Suprapubic skin (tissue), 4 donors: ENCODE results near the gene CLECL1.

Experiments
- CTCF ChIP-seq, 2 donors: fragments of 200-600 bp in 1 of 2; fragments of 450-650 bp in 1 of 2; sonication (generic) in 1 of 2; IDR thresholded peaks; one replicate each; pipeline ENCODE4 v1.5.1; 2016 to 2019; ENCODE audit warnings: antibody characterized with exemption in 2 of 2, mild to moderate bottlenecking in 1 of 2, moderate library complexity in 1 of 2
- POLR2A ChIP-seq, 2 donors: fragments of 450-650 bp; IDR thresholded peaks; one replicate each; pipeline ENCODE4 v1.6.1; 2017; ENCODE audit warnings: antibody characterized with exemption in 2 of 2, mild to moderate bottlenecking in 2 of 2, moderate library complexity in 2 of 2
- POLR2AphosphoS5 ChIP-seq, 3 donors: sonication (generic); formaldehyde crosslinking; IDR thresholded peaks; one replicate each; pipeline ENCODE4 v1.6.1; 2017; ENCODE audit warnings: antibody characterized with exemption in 3 of 3

GRCh38 chr12:9762369-9762768 lies 29.5 kb upstream of the CLECL1 start:
- TF ChIP-seq CTCF (IDR thresholded peaks at IDR 0.05) (no peak), POLR2AphosphoS5 (IDR thresholded peaks at IDR 0.05) (no peak), POLR2A (IDR thresholded peaks at IDR 0.05) (no peak)
